PC-3 (cell line): ENCODE data around the gene ARAF. TPM values are rescaled to one million over a fixed set of nuclear protein-coding genes. Genes with fewer than 3 reads are reported as not detected.

Experiments
- ATAC-seq: fragments of 200-7000 bp; cut with Tn5 transposase; 2 replicates; pipeline ENCODE4 v1.9.1; 2020; ENCODE audit warnings: mild to moderate bottlenecking, moderate library complexity
- BruUV-seq: library from RNA; stranded (reverse); fragments of 400-500 nt; replicated peaks from 2 replicates; lab custom pipeline; 2021; lab: Mats Ljungman, UMichigan
- CTCF ChIA-PET: fragments of 300-600 bp; sonication (Branson Sonifier 250); formaldehyde crosslinking; loops from one replicate; lab custom pipeline; 2022; ENCODE audit warnings: antibody characterized with exemption; lab: Charles Lee
- POLR2A ChIA-PET: fragments of 300-600 bp; sonication (Branson Sonifier 250); formaldehyde crosslinking; loops from one replicate; lab custom pipeline; 2022; ENCODE audit warnings: antibody characterized with exemption; ENCODE audit not compliant: unreplicated experiment; lab: Charles Lee
- DNase-seq: peaks from one replicate; pipeline ENCODE4 v3.0.0-alpha.2; 2015
- H2AFZ ChIP-seq: fragments of 300-600 bp; sonication (generic); 2 replicates; pipeline ENCODE4 v1.6.0; 2016; ENCODE audit warnings: antibody characterized with exemption, low read length
- H3F3A ChIP-seq: fragments of 300-600 bp; sonication (generic); one replicate; pipeline ENCODE4 v1.6.0; 2017; ENCODE audit warnings: antibody characterized with exemption, low read length, control low read depth, mild to moderate bottlenecking; ENCODE audit not compliant: unreplicated experiment
- H3K27ac ChIP-seq: fragments of 300-600 bp; sonication (generic); 2 replicates; pipeline ENCODE4 v1.5.1; 2016; ENCODE audit warnings: mild to moderate bottlenecking, low read length
- H3K27me3 ChIP-seq: fragments of 300-600 bp; sonication (generic); 2 replicates; pipeline ENCODE4 v1.6.1; 2016; ENCODE audit warnings: low read length, mixed read lengths
- H3K36me3 ChIP-seq: fragments of 300-600 bp; sonication (generic); 2 replicates; pipeline ENCODE4 v1.6.1; 2016; ENCODE audit warnings: low read depth, mixed run types, low read length, mixed read lengths
- H3K4me1 ChIP-seq: fragments of 300-600 bp; sonication (generic); 2 replicates; pipeline ENCODE4 v1.5.1; 2016; ENCODE audit warnings: low read length; ENCODE audit not compliant: insufficient read depth
- H3K4me2 ChIP-seq: fragments of 300-600 bp; sonication (generic); 2 replicates; pipeline ENCODE4 v1.6.0; 2016; ENCODE audit warnings: low read length
- H3K4me3 ChIP-seq: fragments of 300-600 bp; sonication (generic); 2 replicates; pipeline ENCODE4 v1.5.1; 2016; ENCODE audit warnings: mild to moderate bottlenecking, low read length, mixed read lengths
- H3K79me2 ChIP-seq: fragments of 300-600 bp; sonication (generic); 2 replicates; pipeline ENCODE4 v1.6.1; 2017; ENCODE audit warnings: low read length, mixed read lengths
- H3K9ac ChIP-seq: fragments of 300-600 bp; sonication (generic); 2 replicates; pipeline ENCODE4 v1.6.0; 2016; ENCODE audit warnings: mild to moderate bottlenecking, low read length
- H3K9me2 ChIP-seq: fragments of 300-600 bp; sonication (generic); replicated peaks from 2 replicates; pipeline ENCODE4 v1.6.1; 2016; ENCODE audit warnings: mixed run types, low read length, mixed read lengths
- H3K9me3 ChIP-seq: fragments of 300-600 bp; sonication (generic); 2 replicates; pipeline ENCODE4 v1.6.1; 2016; ENCODE audit warnings: low read length, mixed read lengths
- H4K20me1 ChIP-seq: fragments of 300-600 bp; sonication (generic); 2 replicates; pipeline ENCODE4 v1.6.1; 2016; ENCODE audit warnings: low read length, mixed read lengths
- CTCF ChIP-seq: fragments of 300-600 bp; sonication (generic); conservative IDR thresholded peaks from 2 replicates; pipeline ENCODE4 v1.5.1; 2017; ENCODE audit warnings: antibody characterized with exemption, low read depth, mild to moderate bottlenecking, low read length
- EZH2 ChIP-seq: fragments of 300-600 bp; sonication (generic); IDR thresholded peaks from one replicate; pipeline ENCODE4 v1.6.1; 2017; ENCODE audit warnings: antibody characterized with exemption, mild to moderate bottlenecking, low read length; ENCODE audit not compliant: unreplicated experiment
- EZH2phosphoT487 ChIP-seq: fragments of 300-600 bp; sonication (generic); IDR thresholded peaks from 2 replicates; pipeline ENCODE4 v1.6.1; 2018; ENCODE audit warnings: mild to moderate bottlenecking, antibody characterized with exemption, low read length, borderline replicate concordance
- intact Hi-C: fragments of 100-400 bp; cut with micrococcal nuclease; formaldehyde crosslinking; loops from 2 replicates; pipeline ENCODE4 v1.9.0; 2023
- total RNA-seq: library from RNA; depleted of rRNA; stranded (reverse); fragments of >200 nt; gene quantifications from 2 replicates; pipeline ENCODE4 v1.2.3, GENCODE V29; 2014

Gene ARAF
- total RNA-seq, 1 experiment from 2014 or later: 52.6 TPM

GRCh38 chrX:47590984-47591383, 30.0 kb downstream of the ARAF start:
- intact Hi-C loops: no loop called here
- H3K27me3 ChIP-seq: no peaks in the 10 kb centered on the region
- H3K27ac ChIP-seq: no peak overlapping the region
- no peaks in the 10 kb centered on the region for H3F3A ChIP-seq
- H3K4me1 ChIP-seq: no peaks in the 10 kb centered on the region
- no peak overlapping the region for H3K4me2 ChIP-seq
- ChIA-PET CTCF (no interaction called here), POLR2A (no interaction called here)
- DNase-seq (no peak), ATAC-seq (no peak)
- H3K79me2 ChIP-seq: no peaks in the 10 kb centered on the region
- H3K36me3 ChIP-seq: no peaks in the 10 kb centered on the region
- BruUV-seq: no TSS peak
- no peak for TF ChIP-seq EZH2
- no peak for TF ChIP-seq EZH2phosphoT487
- TF ChIP-seq CTCF: no peak
- H3K9me3 ChIP-seq: no peaks in the 10 kb centered on the region
- H2AFZ ChIP-seq: no peak overlapping the region
- no peaks in the 10 kb centered on the region for H3K9me2 ChIP-seq
- H4K20me1 ChIP-seq: no peaks in the 10 kb centered on the region
- H3K9ac ChIP-seq: no peak overlapping the region
- no peak overlapping the region for H3K4me3 ChIP-seq

GRCh38 chrX:47593522-47593921, 32.5 kb downstream of the ARAF start:
- ChIA-PET POLR2A (no interaction called here), CTCF (no interaction called here)
- TF ChIP-seq EZH2phosphoT487: no peak
- no peak for TF ChIP-seq EZH2
- TF ChIP-seq CTCF: no peak
- Histone ChIP-seq H3K36me3 (no peaks in the 10 kb centered on the region), H3K4me2 (no peak overlapping the region), H3K79me2 (no peaks in the 10 kb centered on the region), H2AFZ (no peak overlapping the region), H3K9me3 (no peaks in the 10 kb centered on the region), H3K27me3 (no peaks in the 10 kb centered on the region), H3K27ac (no peak overlapping the region), H3K4me3 (no peak overlapping the region), H3K4me1 (no peaks in the 10 kb centered on the region), H3F3A (no peaks in the 10 kb centered on the region), H3K9me2 (no peaks in the 10 kb centered on the region), H3K9ac (no peak overlapping the region), H4K20me1 (no peaks in the 10 kb centered on the region)
- BruUV-seq: no TSS peak
- no peak for DNase-seq
- ATAC-seq: no peak
- intact Hi-C loops: no loop called here

GRCh38 chrX:47595716-47596251, 34.8 kb downstream of the ARAF start:
- ATAC-seq: no peak
- intact Hi-C loops: no loop called here
- no peak overlapping the region for H3K9ac ChIP-seq

More at GRCh38 chrX:47595716-47596251, 34.8 kb downstream of the ARAF start:
- H3K27me3 ChIP-seq: no peaks in the 10 kb centered on the region
- no peaks in the 10 kb centered on the region for H3F3A ChIP-seq
- no peaks in the 10 kb centered on the region for H3K9me2 ChIP-seq
- H3K27ac ChIP-seq: no peak overlapping the region
- H3K79me2 ChIP-seq: no peaks in the 10 kb centered on the region
- no TSS peak for BruUV-seq
- no peaks in the 10 kb centered on the region for H3K36me3 ChIP-seq
- H2AFZ ChIP-seq: no peak overlapping the region
- no peak overlapping the region for H3K4me2 ChIP-seq
- no peaks in the 10 kb centered on the region for H4K20me1 ChIP-seq
- TF ChIP-seq EZH2phosphoT487: no peak
- no peak for TF ChIP-seq EZH2
- no peak for TF ChIP-seq CTCF
- H3K4me3 ChIP-seq: no peak overlapping the region
- ChIA-PET POLR2A (no interaction called here), CTCF (no interaction called here)
- no peaks in the 10 kb centered on the region for H3K9me3 ChIP-seq
- DNase-seq: no peak
- H3K4me1 ChIP-seq: no peaks in the 10 kb centered on the region
